ENCODE data around the gene TNNT3.
"Not testable (repeated sequence)": the region's sequence is repeated elsewhere in the genome, so short reads cannot be mapped to it uniquely, and the experiment has no call there.

Gene TNNT3

DNA sequence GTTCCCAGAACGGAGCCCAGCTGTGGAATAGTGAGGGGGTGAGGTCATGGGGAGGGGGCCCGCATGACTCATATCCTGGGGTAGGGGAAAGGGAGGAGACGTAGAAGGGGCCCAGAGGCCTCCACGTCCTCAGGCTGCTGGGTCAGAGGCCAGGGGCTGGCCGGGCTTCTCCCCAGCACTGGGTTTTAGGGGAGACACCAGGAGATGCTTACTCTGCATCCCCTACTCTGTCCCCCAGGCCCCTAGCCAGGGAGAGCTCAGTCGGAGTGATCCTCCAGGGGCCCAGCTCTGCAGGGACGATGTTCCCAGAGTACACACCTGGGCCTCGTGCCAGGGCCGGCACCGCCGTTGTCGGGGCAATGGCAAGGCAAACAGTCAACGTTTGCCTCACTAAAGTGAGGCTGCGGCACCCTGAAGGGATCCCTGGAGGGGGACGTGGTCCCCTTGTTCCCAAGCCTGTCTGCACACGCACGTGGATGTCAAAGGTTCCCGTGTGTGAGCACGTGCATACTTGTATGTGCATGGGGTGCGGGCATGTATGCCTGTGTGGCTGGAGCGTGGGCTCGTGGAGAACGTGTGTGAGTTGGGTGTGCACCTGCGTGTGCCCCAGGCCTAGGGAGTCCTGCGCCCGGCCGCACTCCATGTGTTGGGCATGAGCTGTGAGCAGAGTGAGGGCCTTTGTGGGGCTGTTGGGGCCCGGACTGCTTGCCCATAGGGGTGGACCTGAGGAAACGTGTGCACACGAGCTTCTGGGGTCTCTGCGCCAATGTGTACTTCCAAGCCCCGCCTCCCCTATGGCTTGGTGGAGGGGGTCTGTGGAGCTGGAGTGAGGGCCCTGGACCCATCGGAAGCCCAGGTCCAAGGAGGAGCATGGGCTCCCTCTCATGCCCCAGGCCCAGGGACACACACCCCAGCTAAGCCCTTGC is 42.0 kb upstream of the TNNT3 start:
- Histone ChIP-seq H3K4me3 (ENCODE audit: low read length) (no peak overlapping the region), H3K36me3 (ENCODE audit: insufficient read depth, low read length) (no peaks in the 10 kb centered on the region), H3K27me3 (ENCODE audit: insufficient read depth, low read length) (no peaks in the 10 kb centered on the region), H3K4me1 (ENCODE audit: insufficient read depth, low read length) (peaks cover 2% of the 10 kb centered on the region), H3K9me3 (ENCODE audit: low read length) (no peaks in the 10 kb centered on the region), H2AFZ (ENCODE audit: low read depth, low read length) (no peak overlapping the region)

DNA sequence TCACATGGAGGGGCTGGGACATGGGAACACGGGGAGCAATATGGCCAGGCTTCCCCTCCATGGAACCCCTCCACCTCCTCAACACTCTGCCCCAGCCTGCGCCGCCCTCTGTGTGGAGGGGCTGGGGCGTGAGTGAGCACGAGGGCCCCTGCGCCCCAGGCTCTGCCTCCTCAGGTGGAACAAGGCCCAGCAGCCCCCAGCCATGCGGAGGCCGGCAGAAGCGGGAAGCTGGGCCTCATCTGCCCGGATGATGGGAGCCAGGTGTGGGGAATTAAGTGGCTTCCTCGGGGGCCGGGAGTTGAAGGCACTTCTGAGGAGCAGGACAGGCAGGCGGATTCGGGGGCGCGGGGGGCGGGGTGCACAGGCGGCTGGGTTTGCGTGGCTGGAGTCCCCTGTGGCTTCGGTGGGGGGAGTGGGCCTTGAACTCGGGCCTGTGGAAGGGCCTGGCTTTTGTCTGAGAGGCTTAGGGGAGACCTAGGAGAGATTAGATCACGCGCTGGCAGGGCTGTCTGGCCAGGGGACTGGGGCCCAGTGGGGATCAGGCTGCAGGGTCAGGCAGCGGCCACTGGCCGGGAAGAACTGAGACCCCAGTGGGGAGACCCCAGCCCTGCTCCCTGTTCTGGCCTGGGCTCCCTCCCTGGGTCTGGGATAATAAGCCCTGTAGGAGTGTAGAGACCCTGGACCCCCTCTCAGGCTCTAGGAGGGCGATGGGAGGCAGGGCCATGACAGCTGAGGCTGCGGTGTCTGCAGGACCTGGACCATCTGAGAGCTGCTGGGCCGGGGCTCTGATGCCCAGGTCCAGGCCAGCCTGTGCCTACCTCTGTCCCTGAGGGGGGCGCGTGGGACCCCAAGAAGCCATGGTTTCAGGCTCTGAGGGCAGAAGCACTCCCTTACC is 41.1 kb upstream of the TNNT3 start:
- Histone ChIP-seq H3K4me3 (ENCODE audit: low read length) (no peak overlapping the region), H3K4me1 (ENCODE audit: insufficient read depth, low read length) (peaks cover 2% of the 10 kb centered on the region), H3K27me3 (ENCODE audit: insufficient read depth, low read length) (no peaks in the 10 kb centered on the region), H2AFZ (ENCODE audit: low read depth, low read length) (no peak overlapping the region), H3K9me3 (ENCODE audit: low read length) (no peaks in the 10 kb centered on the region), H3K36me3 (ENCODE audit: insufficient read depth, low read length) (no peaks in the 10 kb centered on the region)

DNA sequence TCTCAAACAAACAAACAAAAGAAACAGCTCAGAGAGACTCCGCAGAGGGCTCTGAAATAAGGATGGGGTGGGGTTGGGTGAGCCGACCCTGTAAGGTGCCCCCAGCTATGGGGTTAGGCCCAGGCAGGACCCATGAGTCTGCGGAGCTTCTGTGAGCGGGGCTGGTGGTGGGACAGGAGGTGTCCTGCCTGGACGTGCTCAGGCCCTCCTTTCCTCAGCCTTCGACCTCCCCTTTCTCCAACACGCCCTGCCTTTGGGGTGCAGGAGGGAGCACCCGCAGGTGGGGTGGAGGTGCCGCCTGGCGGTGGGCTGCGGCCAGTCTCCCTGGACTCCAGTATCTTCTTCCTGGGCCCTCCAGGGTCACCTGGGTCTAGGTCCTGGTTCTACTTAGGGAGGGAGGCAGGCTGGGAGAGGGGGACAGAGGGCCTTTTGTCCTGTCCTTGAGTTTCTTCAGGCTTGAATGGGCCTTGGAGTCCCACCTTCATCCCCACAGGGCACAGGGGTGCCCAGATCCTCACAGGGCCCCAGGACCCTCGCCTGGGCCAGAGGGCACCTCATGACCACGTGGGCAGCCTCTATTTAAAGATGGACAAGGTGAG is 40.1 kb upstream of the TNNT3 start:
- Histone ChIP-seq H3K36me3 (ENCODE audit: insufficient read depth, low read length) (no peaks in the 10 kb centered on the region), H3K4me1 (ENCODE audit: insufficient read depth, low read length) (peaks cover 2% of the 10 kb centered on the region), H2AFZ (ENCODE audit: low read depth, low read length) (no peak overlapping the region), H3K4me3 (ENCODE audit: low read length) (no peak overlapping the region), H3K9me3 (ENCODE audit: low read length) (no peaks in the 10 kb centered on the region), H3K27me3 (ENCODE audit: insufficient read depth, low read length) (no peaks in the 10 kb centered on the region)

DNA sequence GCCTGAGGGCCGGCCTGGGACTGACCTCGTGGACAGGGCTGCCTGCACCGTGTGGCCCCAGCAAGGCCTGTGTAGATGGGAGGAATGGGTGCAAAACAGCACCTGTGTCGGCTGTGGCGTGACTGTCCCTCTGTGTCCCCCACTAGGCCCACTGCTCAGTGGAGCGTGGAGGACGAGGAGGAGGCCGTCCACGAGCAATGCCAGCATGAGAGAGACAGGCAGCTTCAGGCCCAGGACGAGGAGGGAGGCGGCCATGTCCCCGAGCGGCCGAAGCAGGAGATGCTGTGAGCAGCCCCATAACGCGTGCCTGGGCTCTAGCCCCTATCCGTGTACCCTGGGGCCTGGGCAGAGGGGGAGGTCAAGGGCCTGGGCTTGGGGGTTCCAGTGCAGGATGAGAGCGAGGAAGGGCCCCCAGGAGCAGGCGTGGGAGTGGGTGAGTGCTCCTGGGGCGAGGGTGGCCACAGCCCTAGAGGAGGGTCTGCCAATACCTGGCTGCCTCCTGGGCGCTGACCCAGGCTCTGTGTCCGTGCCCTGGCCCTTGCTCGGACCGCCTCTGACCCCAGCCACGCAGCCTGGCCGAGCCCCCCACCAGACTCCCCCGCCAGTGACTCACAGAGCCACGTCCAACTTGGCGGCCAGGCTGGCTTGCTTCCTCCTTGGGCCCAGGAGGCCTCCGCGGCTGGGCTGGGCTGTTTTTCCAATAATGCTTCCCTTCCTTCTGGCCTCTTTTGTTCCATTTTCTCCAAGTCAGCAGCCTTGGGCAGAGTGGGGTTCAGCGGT is 39.4 kb upstream of the TNNT3 start:
- Histone ChIP-seq H3K36me3 (ENCODE audit: insufficient read depth, low read length) (no peaks in the 10 kb centered on the region), H3K9me3 (ENCODE audit: low read length) (no peaks in the 10 kb centered on the region), H3K27me3 (ENCODE audit: insufficient read depth, low read length) (no peaks in the 10 kb centered on the region), H2AFZ (ENCODE audit: low read depth, low read length) (no peak overlapping the region), H3K4me1 (ENCODE audit: insufficient read depth, low read length) (peaks cover 2% of the 10 kb centered on the region), H3K4me3 (ENCODE audit: low read length) (no peak overlapping the region)

DNA sequence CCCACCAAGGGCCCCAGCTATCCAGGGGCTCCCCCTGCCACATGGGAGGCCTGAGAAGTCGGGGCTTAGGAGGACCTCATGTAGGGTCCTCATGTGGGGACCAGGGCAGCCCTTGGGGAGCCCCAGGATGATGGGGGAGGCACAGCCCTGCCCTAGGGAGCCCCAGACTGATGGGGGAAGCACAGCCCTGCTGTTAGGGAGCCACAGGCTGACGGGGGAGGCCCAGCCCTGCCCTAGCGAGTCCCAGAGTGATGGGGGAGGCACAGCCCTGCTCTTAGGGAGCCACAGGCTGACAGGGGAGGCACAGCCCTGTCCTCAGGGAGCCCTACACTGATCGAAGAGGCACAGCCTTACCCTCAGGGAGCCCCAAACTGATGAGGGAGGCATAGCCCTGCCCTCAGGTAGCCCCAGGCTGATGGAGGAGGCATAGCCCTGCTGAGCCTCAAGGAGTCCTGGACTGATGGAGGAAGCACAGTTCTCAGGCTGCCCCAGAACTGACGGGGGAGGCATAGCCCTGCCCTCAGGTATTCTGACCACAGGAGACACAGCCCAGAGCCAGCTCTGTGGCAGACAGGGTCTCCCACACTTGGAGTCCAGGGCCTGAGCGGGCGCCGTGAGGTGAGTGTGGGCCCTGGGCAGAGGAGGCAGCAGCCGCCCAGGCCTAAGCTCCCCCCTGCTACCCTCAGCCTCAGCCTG is 38.6 kb upstream of the TNNT3 start:
- no peak overlapping the region for H2AFZ ChIP-seq (ENCODE audit: low read depth, low read length)
- H3K4me1 ChIP-seq (ENCODE audit: insufficient read depth, low read length) = peaks cover 2% of the 10 kb centered on the region
- no peaks in the 10 kb centered on the region for H3K9me3 ChIP-seq (ENCODE audit: low read length)
- H3K27me3 ChIP-seq (ENCODE audit: insufficient read depth, low read length) = no peaks in the 10 kb centered on the region
- no peaks in the 10 kb centered on the region for H3K36me3 ChIP-seq (ENCODE audit: insufficient read depth, low read length)
- no peak overlapping the region for H3K4me3 ChIP-seq (ENCODE audit: low read length)

DNA sequence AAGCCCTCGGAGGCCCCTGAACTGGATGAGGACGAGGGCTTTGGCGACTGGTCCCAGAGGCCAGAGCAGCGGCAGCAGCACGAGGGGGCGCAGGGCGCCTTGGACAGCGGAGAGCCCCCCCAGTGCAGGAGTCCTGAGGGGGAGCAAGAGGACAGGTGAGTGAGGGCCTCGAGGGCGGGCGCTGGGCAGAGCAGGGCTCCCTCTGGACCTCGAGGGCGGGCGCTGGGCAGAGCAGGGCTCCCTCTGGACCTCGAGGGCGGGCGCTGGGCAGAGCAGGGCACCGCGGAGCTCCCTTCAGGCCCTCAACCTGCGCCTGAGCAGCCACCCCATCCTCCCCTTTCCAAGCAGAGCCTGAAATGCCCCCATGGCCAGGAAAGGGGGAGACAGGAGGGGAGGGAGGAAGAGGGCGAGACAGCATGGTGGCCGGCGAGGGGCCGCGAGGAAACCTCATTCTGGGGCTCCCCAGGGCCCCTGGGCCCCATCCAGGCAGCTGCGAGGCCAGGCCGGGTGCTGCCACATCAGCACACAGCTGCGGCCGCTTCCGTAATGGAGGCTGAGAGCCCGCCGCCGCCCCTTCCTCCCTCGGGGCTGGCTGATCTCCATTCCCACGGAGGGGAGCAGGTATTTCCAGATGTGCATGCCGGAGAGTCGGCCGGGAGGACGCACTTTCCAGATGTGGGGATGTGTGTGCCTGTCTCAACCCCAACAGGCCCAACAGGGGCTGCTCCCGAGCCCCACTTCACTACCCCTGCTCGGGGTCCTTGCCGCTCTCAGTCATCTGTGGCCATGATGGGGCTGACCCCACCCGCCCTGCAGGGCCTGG is 37.9 kb upstream of the TNNT3 start:
- no peaks in the 10 kb centered on the region for H3K27me3 ChIP-seq (ENCODE audit: insufficient read depth, low read length)
- no peak overlapping the region for H2AFZ ChIP-seq (ENCODE audit: low read depth, low read length)
- no peaks in the 10 kb centered on the region for H3K36me3 ChIP-seq (ENCODE audit: insufficient read depth, low read length)
- H3K4me1 ChIP-seq (ENCODE audit: insufficient read depth, low read length) = peaks cover 2% of the 10 kb centered on the region
- H3K4me3 ChIP-seq (ENCODE audit: low read length) = no peak overlapping the region
- H3K9me3 ChIP-seq (ENCODE audit: low read length) = no peaks in the 10 kb centered on the region

DNA sequence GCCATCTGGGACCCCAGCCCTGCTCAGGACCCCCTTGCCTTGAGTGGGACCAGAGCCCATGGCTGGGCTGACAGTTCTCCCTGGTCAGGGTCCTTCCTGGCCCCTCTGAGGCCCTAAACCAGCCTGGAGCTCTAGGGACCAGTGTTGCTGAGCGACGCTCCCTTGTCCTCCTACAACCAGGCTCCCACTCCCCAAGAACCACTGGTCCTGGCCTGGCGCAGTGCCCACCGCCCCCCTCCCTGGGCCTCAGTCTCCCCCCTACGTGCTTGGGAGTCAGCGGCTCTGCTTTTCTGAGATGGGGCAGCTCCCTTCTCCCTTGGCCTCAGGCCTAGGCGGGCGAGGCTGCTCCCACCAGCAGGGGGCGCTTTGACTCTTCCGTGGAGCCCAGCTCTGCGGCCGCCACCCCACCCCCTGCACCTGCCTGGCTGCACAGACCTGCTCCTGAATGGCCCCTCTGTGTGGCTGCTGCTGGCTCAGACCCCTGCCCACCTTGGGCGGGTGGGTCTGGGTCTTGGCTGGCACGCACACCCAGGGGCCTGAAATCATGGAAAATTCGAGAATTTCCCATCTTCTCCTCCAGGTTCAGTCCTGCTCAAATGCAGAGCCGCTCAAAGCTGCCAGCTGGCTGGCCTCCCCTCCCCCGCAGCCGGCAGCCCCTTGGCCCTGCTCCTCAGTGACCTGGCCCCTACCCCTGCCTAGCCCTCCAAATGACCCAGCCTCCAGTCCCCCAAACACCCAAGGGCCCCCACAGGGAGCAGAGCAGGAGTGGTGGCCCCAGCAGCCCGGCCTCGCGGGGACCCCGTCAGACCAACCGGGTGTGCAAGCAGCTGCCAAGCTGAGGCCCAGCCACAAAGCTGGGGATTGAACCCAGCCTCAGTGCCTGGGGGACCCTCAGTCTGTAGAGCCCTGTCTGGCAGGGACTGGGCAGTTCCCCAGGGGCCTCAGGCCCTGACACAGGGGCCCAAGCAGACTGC is 37.0 kb upstream of the TNNT3 start:
- Histone ChIP-seq H3K4me1 (ENCODE audit: insufficient read depth, low read length) (no peaks in the 10 kb centered on the region), H3K27me3 (ENCODE audit: insufficient read depth, low read length) (no peaks in the 10 kb centered on the region), H3K36me3 (ENCODE audit: insufficient read depth, low read length) (no peaks in the 10 kb centered on the region), H3K4me3 (ENCODE audit: low read length) (no peak overlapping the region), H3K9me3 (ENCODE audit: low read length) (no peaks in the 10 kb centered on the region), H2AFZ (ENCODE audit: low read depth, low read length) (no peak overlapping the region)

DNA sequence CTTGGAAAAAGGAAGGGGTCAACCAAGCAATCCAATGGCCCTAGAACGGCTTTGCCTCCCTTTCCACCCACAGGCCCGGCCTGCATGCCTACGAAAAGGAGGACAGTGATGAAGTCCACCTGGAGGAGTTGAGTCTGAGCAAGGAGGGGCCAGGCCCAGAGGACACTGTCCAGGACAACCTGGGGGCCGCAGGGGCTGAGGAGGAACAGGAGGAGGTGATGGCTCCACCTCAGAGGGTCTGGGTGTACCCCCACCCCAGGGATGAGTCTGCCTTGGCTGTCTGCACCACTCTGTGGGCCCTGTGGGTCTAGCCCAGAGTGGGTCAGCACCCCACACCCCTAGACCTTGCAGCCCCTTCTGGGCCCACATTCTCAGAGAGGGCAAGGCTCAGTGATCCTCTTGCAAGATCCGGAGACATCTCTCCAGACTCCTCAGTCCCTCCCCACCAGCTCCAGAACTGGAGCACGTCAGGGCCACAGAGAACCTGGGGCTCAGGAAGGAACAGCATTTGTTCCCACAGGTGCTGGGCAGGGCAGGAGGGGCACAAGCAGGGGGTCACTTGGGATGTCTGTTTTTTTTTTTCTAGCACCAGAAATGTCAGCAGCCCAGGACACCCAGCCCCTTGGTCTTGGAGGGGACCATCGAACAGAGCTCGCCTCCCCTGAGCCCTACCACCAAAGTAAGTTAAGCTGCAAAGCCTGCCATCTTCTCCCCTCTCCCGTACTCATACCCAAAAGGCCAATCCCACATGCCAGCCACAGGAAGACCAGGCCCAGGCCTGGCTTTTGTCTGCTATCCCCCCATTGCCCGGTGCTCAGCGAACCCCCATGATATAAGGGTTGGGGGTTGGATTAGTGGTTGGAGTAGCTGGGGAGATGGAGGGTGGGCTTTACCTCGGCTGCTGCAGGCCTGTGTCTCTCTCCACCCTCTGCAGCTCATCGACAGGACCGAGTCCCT is 35.9 kb upstream of the TNNT3 start:
- Histone ChIP-seq H3K27me3 (ENCODE audit: insufficient read depth, low read length) (peaks cover 7% of the 10 kb centered on the region), H3K4me1 (ENCODE audit: insufficient read depth, low read length) (no peaks in the 10 kb centered on the region), H2AFZ (ENCODE audit: low read depth, low read length) (no peak overlapping the region), H3K36me3 (ENCODE audit: insufficient read depth, low read length) (no peaks in the 10 kb centered on the region), H3K4me3 (ENCODE audit: low read length) (no peak overlapping the region), H3K9me3 (ENCODE audit: low read length) (no peaks in the 10 kb centered on the region)

DNA sequence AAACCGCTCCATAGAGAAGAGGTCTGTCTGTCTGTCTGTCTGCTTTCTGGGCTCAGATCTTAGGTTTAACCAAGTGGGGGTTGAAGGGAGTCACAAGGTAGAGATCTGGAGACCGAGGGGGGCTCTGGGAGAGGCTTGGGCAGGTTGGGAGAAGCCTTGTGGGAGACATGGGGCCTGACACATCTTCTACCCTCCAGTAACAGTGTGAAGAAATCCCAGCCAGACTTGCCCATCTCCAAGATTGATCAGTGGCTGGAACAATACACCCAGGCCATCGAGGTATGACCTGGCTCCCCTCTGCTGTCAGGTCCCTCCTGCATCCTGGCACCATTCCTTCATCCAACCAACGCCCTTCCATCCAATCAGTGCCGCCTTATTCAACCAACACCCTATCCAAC is 35.2 kb upstream of the TNNT3 start:
- Histone ChIP-seq H2AFZ (ENCODE audit: low read depth, low read length) (no peak overlapping the region), H3K27me3 (ENCODE audit: insufficient read depth, low read length) (peaks cover 10% of the 10 kb centered on the region), H3K4me1 (ENCODE audit: insufficient read depth, low read length) (no peaks in the 10 kb centered on the region), H3K9me3 (ENCODE audit: low read length) (no peaks in the 10 kb centered on the region), H3K4me3 (ENCODE audit: low read length) (no peak overlapping the region), H3K36me3 (ENCODE audit: insufficient read depth, low read length) (no peaks in the 10 kb centered on the region)

DNA sequence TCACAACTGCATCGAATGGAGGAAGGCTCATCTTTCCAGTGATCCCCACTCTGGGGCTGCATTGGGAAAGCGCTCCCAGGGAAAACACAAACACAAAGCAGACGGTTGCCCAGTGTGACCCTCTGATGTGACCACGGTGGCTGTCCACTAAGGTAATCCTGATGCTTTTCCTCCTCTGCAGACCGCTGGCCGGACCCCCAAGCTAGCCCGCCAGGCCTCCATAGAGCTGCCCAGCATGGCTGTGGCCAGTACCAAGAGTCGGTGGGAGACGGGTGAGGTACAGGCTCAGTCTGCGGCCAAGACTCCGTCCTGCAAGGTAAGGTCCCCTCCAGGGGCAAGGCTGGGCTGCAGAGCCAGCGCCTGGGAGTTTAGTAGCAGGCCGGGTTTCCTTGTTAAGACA is 33.0 kb upstream of the TNNT3 start:
- not testable (repeated sequence) for H3K4me1 ChIP-seq (ENCODE audit: insufficient read depth, low read length); H3K9me3 ChIP-seq (ENCODE audit: low read length); H2AFZ ChIP-seq (ENCODE audit: low read depth, low read length); H3K4me3 ChIP-seq (ENCODE audit: low read length); H3K36me3 ChIP-seq (ENCODE audit: insufficient read depth, low read length)
- peaks cover 10% of the 10 kb centered on the region for H3K27me3 ChIP-seq (ENCODE audit: insufficient read depth, low read length)
